B cell (primary cell): ENCODE data around the gene GPR176. TPM values are rescaled to one million over a fixed set of nuclear protein-coding genes. Genes with fewer than 3 reads are reported as not detected.

Experiments used
- ATAC-seq: fragments of 200-7000 bp; cut with Tn5 transposase; one replicate; pipeline ENCODE4 v1.10.0; 2021; ENCODE audit warnings: low read depth, mild to moderate bottlenecking, moderate number of reproducible peaks, moderate library complexity
- CTCF ChIA-PET: fragments of 350-600 bp; sonication (Branson Sonifier 250); formaldehyde crosslinking; loops from one replicate; lab custom pipeline; 2021; ENCODE audit warnings: antibody characterized with exemption, inconsistent platforms; lab: Charles Lee
- POLR2A ChIA-PET: fragments of 350-600 bp; sonication (Branson Sonifier 250); formaldehyde crosslinking; loops from one replicate; lab custom pipeline; 2021; ENCODE audit warnings: antibody characterized with exemption; lab: Charles Lee
- DNase-seq: peaks from one replicate; pipeline ENCODE4 v3.0.0; 2013
- H2AFZ ChIP-seq: 2 replicates; pipeline ENCODE4 v1.6.1; 2012; ENCODE audit warnings: mild to moderate bottlenecking, low read depth, low read length; ENCODE audit not compliant: insufficient read depth, poor library complexity, severe bottlenecking
- H3K27ac ChIP-seq, 2 donors: 1 replicate in 1 of 2; 2 replicates in 1 of 2; pipeline ENCODE4 v1.5.1; 2012 to 2013; ENCODE audit warnings: low read length in 2 of 2, mild to moderate bottlenecking in 2 of 2, moderate library complexity in 1 of 2
- H3K27me3 ChIP-seq, 4 experiments: fragments of 200-600 bp in 1 of 4; sonication (generic) in 1 of 4; replicated peaks in 1 of 4; 1 replicate in 2 of 4; 2 replicates in 2 of 4; pipeline versions ENCODE4 v1.6.1 to v1.7.0; 2013 to 2016; ENCODE audit warnings: low read length in 3 of 4, mild to moderate bottlenecking in 2 of 4, mixed read lengths in 1 of 4, moderate library complexity in 1 of 4; ENCODE audit not compliant: insufficient read depth in 4 of 4, control insufficient read depth in 3 of 4; ENCODE audit errors: control extremely low read depth in 1 of 4
- H3K36me3 ChIP-seq, 2 experiments: replicated peaks in 1 of 2; 1 replicate in 1 of 2; 2 replicates in 1 of 2; pipeline versions ENCODE4 v1.6.1 to v1.7.1; 2013; ENCODE audit warnings: low read length in 1 of 2; ENCODE audit not compliant: insufficient read depth in 2 of 2, control insufficient read depth in 1 of 2; ENCODE audit errors: control extremely low read depth in 1 of 2, extremely low read depth in 1 of 2
- H3K4me1 ChIP-seq, 2 donors: fragments of 200-600 bp in 1 of 2; sonication (generic) in 1 of 2; 1 replicate in 1 of 2; 2 replicates in 1 of 2; pipeline versions ENCODE4 v1.5.1 to v1.6.1; 2013 to 2017; ENCODE audit warnings: low read length in 2 of 2; ENCODE audit not compliant: control insufficient read depth in 2 of 2, insufficient read depth in 2 of 2
- H3K4me2 ChIP-seq: replicated peaks from 2 replicates; pipeline ENCODE3; 2012; ENCODE audit warnings: mild to moderate bottlenecking, low read depth, low read length; ENCODE audit not compliant: poor library complexity, severe bottlenecking
- H3K4me3 ChIP-seq, 5 experiments: fragments of 200-600 bp in 1 of 5; sonication (generic) in 1 of 5; 1 replicate in 3 of 5; 2 replicates in 2 of 5; pipeline versions ENCODE4 v1.5.1 to v1.7.0; 2011 to 2016; ENCODE audit warnings: low read length in 4 of 5, mild to moderate bottlenecking in 4 of 5, low read depth in 2 of 5, control low read depth in 1 of 5, moderate library complexity in 1 of 5; ENCODE audit not compliant: insufficient read depth in 1 of 5; ENCODE audit errors: control extremely low read depth in 1 of 5, extremely low read depth in 1 of 5
- H3K79me2 ChIP-seq: fragments of 200-600 bp; sonication (generic); one replicate; pipeline ENCODE4 v1.6.0; 2016; ENCODE audit warnings: low read length; ENCODE audit not compliant: control insufficient read depth, insufficient read depth
- H3K9ac ChIP-seq: fragments of 200-600 bp; sonication (generic); 2 replicates; pipeline ENCODE4 v1.6.1; 2017; ENCODE audit warnings: mild to moderate bottlenecking, low read length, moderate library complexity
- H3K9me3 ChIP-seq, 3 donors: one replicate each; pipeline versions ENCODE4 v1.6.1 to v1.7.1; 2013; ENCODE audit warnings: low read length in 2 of 3; ENCODE audit not compliant: control insufficient read depth in 2 of 3, insufficient read depth in 1 of 3; ENCODE audit errors: control extremely low read depth in 1 of 3
- H4K20me1 ChIP-seq: 2 replicates; pipeline ENCODE4 v1.6.0; 2012; ENCODE audit warnings: mild to moderate bottlenecking, low read length; ENCODE audit not compliant: insufficient read depth, control insufficient read depth, poor library complexity, severe bottlenecking
- H3K27ac Mint-ChIP-seq: one replicate; pipeline ENCODE4 v1.8.0; 2021; ENCODE audit warnings: mixed read lengths
- H3K27me3 Mint-ChIP-seq: one replicate; pipeline ENCODE4 v1.8.0; 2021; ENCODE audit warnings: mixed read lengths
- H3K4me1 Mint-ChIP-seq: one replicate; pipeline ENCODE4 v1.8.0; 2021; ENCODE audit warnings: mixed read lengths
- H3K4me3 Mint-ChIP-seq: one replicate; pipeline ENCODE4 v1.8.0; 2021; ENCODE audit warnings: mixed read lengths
- H3K9me3 Mint-ChIP-seq: one replicate; pipeline ENCODE4 v1.8.0; 2022; ENCODE audit warnings: mixed read lengths; ENCODE audit not compliant: insufficient read depth
- EZH2 ChIP-seq: IDR thresholded peaks from 2 replicates; pipeline ENCODE4 v1.6.1; 2012; ENCODE audit warnings: borderline replicate concordance, low read depth, mild to moderate bottlenecking, moderate library complexity, low read length; ENCODE audit not compliant: insufficient read depth, poor library complexity, severe bottlenecking
- WGBS: methylation state at CpG from one replicate; pipeline ENCODE4 v1.1.5; 2013; ENCODE audit warnings: missing lambda C conversion rate; ENCODE audit not compliant: insufficient coverage; 5-methylcytosine and 5-hydroxymethylcytosine counted together
- intact Hi-C: fragments of 100-400 bp; cut with micrococcal nuclease; formaldehyde crosslinking; loops from one replicate; pipeline ENCODE4 v1.10.0; 2022
- polyA plus RNA-seq: library from polyadenylated mRNA; depleted of rRNA; stranded (reverse); fragments of >200 nt; gene quantifications from 2 replicates; pipeline ENCODE4 v1.2.3, GENCODE V29; 2012
- total RNA-seq, 2 donors: library from RNA; stranded (reverse); fragments of 120-200 nt in 1 of 2; gene quantifications; 1 replicate in 1 of 2; 2 replicates in 1 of 2; pipeline versions ENCODE4 v1.2.3 to v1.2.4, GENCODE V29; 2013 to 2022
- TF ChIP-seq, protein P1 (sequence below): fragments of 200-600 bp; IDR thresholded peaks from one replicate; pipeline ENCODE4 v1.8.0; 2022; ENCODE audit warnings: antibody characterized with exemption, mild to moderate bottlenecking

The GPR176 gene
- total and polyA plus RNA-seq, 2 donors (not counting 1 experiment from before 2014, with no cell fraction given) = 0.07 to 0.30 TPM

DNA sequence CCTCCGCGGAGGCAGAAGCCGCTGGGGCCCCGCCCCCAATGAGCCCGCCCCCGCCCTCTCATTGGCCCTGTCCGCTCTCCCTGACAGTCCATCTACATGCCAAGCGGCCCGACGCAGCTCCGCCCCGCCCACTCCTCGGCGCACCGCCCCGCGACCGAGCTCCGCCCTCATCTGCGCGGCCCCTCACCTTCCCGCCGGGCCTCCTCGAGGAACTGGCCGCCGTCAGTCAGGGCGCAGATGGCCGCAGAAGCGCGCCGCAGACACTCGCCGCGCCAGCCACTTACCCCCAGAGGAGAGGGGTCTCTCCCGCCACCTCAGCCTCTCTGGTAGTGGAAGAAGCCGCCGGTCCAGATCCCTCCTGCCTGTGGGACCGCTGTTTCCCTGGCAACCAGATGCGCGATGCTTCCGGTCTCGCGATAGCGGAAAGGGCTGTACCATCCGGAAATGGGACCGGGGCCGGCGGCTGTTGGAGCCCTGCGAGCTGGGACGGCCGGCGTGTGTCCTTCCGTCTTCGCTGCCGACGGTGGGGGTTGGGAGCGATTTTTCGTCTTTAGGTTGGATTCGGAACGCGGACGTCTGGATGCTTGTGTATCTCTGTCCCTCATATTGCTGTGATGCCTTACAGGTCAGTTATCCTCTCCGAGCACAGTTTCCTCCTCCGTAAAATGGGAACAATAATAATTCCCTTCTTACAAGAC is 137.5 kb downstream of the GPR176 start, which contains the start of gene FSIP1:
TSS of gene FSIP1 (minus strand) at position 401 of the 698 bp plus-strand sequence. CDS start 6,317 bp downstream, outside the sequence.
- Histone ChIP-seq H3K9me3 (no peaks in the 10 kb centered on the region), H3K4me3 (peak within 1 kb of the TSS; percentile 81 to 98 (median 91)), H4K20me1 (no peaks in the 10 kb centered on the region), H2AFZ (peak within 1 kb of the TSS; percentile 94), H3K9ac (peak within 1 kb of the TSS; percentile 87), H3K79me2 (no peaks in the 10 kb centered on the region), H3K36me3 (peaks cover 0 to 4% of the 10 kb centered on the region in 2 experiments), H3K4me2 (peak within 1 kb of the TSS; percentile 70), H3K27me3 (peaks cover 0 to 5% (median under 1%) of the 10 kb centered on the region in 4 experiments), H3K27ac (peak within 1 kb of the TSS; percentile 63 to 83), H3K4me1 (peaks cover 17 to 18% of the 10 kb centered on the region in 2 donors)
- Mint-ChIP-seq H3K27me3 (peaks cover 5% of the 10 kb centered on the region), H3K9me3 (no peaks in the 10 kb centered on the region), H3K4me3 (peak within 1 kb of the TSS; percentile 85), H3K4me1 (peaks cover 43% of the 10 kb centered on the region), H3K27ac (peak within 1 kb of the TSS; percentile 97)
- intact Hi-C loops = loop anchor here (2.0 to 10.0 kb wide), 4 partner anchors 152 to 642 kb away; partner anchors contain the start of genes BMF, EIF2AK4 and SRP14
- TF ChIP-seq, protein P1, sequence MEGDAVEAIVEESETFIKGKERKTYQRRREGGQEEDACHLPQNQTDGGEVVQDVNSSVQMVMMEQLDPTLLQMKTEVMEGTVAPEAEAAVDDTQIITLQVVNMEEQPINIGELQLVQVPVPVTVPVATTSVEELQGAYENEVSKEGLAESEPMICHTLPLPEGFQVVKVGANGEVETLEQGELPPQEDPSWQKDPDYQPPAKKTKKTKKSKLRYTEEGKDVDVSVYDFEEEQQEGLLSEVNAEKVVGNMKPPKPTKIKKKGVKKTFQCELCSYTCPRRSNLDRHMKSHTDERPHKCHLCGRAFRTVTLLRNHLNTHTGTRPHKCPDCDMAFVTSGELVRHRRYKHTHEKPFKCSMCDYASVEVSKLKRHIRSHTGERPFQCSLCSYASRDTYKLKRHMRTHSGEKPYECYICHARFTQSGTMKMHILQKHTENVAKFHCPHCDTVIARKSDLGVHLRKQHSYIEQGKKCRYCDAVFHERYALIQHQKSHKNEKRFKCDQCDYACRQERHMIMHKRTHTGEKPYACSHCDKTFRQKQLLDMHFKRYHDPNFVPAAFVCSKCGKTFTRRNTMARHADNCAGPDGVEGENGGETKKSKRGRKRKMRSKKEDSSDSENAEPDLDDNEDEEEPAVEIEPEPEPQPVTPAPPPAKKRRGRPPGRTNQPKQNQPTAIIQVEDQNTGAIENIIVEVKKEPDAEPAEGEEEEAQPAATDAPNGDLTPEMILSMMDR = no peak
- no peak for TF ChIP-seq EZH2
- ChIA-PET POLR2A (interaction anchor here (0.8 to 1.3 kb wide), 2 partner anchors 257 to 326 kb away, joined by 4 to 5 read pairs; partner anchors contain the start of genes BMF and SRP14), CTCF (interaction anchor here (0.6 to 2.8 kb wide), 6 partner anchors 25 to 639 kb away, joined by 3 to 16 read pairs (median 7); no protein-coding TSS in a partner anchor)
- peak; percentile 98 for DNase-seq
- WGBS = 1% methylated on average over 54 of the region's 64 CpGs
- peak; percentile 99 for ATAC-seq

GRCh38 chr15:39781967-39782302 is 138.1 kb downstream of the GPR176 start:
- H3K27me3 Mint-ChIP-seq = peaks cover 11% of the 10 kb centered on the region
- ChIA-PET CTCF (interaction anchor here (0.7 to 2.8 kb wide), 5 partner anchors 24 to 555 kb away, joined by 4 to 16 read pairs (median 9); no protein-coding TSS in a partner anchor), POLR2A (interaction anchor here (0.8 to 1.3 kb wide), 2 partner anchors 257 to 327 kb away, joined by 4 to 5 read pairs; partner anchors contain the start of genes BMF and SRP14)
- no peak for DNase-seq
- H3K79me2 ChIP-seq = no peaks in the 10 kb centered on the region
- peak overlapping the region; percentile 70 for H3K4me2 ChIP-seq
- peaks cover 17 to 18% of the 10 kb centered on the region in 2 donors for H3K4me1 ChIP-seq
- H3K4me3 ChIP-seq = peak overlapping the region; percentile 47 to 91 (median 90)
- peaks cover 0 to 4% of the 10 kb centered on the region in 2 experiments for H3K36me3 ChIP-seq
- WGBS = 63% methylated on average over 1 of the region's 2 CpGs
- H2AFZ ChIP-seq = peak overlapping the region; percentile 94
- peaks cover 43% of the 10 kb centered on the region for H3K4me1 Mint-ChIP-seq
- no peaks in the 10 kb centered on the region for H4K20me1 ChIP-seq
- no peaks in the 10 kb centered on the region for H3K9me3 ChIP-seq
- no peaks in the 10 kb centered on the region for H3K9me3 Mint-ChIP-seq
- intact Hi-C loops = loop anchor here (2.0 to 10.0 kb wide), 4 partner anchors 153 to 643 kb away; partner anchors contain the start of genes BMF, EIF2AK4 and SRP14
- no peak for ATAC-seq
- H3K27ac ChIP-seq = peak overlapping the region; percentile 45 to 83
- H3K27me3 ChIP-seq = peaks cover 0 to 5% (median 2%) of the 10 kb centered on the region in 4 experiments
- peak overlapping the region; percentile 87 for H3K9ac ChIP-seq
- H3K4me3 Mint-ChIP-seq = peak overlapping the region; percentile 85
- peak overlapping the region; percentile 97 for H3K27ac Mint-ChIP-seq
- no peak for TF ChIP-seq EZH2
